CD4-positive, alpha-beta T cell treated with Interleukin-6 for 4 hours (primary cell): ENCODE data around the gene ASB13.
A peak's percentile ranks its signal among the peaks of the same experiment; 100 is the strongest.

Experiments used
- DNase-seq: peaks from one replicate; pipeline ENCODE4 v3.0.0-alpha.2; 2020; ENCODE audit warnings: mixed read lengths

Gene ASB13, protein sequence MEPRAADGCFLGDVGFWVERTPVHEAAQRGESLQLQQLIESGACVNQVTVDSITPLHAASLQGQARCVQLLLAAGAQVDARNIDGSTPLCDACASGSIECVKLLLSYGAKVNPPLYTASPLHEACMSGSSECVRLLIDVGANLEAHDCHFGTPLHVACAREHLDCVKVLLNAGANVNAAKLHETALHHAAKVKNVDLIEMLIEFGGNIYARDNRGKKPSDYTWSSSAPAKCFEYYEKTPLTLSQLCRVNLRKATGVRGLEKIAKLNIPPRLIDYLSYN

DNA sequence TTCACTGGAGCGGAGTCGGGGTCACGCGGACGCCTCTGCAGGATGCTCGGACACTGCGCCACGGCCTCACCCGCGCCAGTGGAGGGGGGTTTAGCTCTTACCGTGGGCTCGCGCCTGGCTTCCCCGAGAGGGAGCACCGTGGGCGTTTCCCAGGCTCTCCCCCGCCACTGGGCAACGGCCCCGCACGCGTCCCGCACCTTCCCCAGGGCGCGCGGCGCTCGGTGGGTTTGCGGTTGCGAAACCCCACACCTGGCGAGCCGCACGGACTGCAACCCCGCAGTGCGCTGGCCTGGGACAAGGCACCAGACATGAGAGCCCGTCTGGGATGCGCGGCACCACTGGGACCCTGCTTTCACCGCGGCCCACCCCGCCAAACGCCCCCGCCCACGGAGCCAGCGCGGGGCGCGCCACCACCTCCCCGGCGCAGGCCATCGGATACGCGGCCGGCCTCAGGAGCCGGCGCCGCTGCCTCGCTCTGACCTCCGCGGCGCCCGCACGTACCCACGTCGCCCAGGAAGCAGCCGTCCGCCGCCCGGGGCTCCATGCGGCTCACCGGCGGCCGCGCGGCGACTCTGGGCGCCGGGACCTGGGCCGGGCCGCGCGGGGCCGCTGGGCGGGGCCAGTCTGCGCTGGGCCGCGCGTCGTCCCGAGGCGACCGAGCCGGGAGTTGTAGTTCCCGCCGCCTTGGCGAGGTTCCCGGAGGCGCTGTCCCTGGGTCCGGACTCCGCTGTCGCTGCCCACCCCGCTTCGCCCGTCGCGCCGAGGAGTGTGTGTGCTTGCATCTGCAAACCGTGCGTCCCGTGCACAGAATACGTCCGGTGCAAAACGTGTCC is at the start of gene ASB13:
Gene ASB13, minus strand, starts transcription at position 588 of the 833 bp plus-strand sequence. Its CDS starts 44 bp downstream, at position 544.
- peak; percentile 56 for DNase-seq

GRCh38 chr10:5711642-5712041 is 45.2 kb upstream of the ASB13 start:
- DNase-seq = no peak

DNA sequence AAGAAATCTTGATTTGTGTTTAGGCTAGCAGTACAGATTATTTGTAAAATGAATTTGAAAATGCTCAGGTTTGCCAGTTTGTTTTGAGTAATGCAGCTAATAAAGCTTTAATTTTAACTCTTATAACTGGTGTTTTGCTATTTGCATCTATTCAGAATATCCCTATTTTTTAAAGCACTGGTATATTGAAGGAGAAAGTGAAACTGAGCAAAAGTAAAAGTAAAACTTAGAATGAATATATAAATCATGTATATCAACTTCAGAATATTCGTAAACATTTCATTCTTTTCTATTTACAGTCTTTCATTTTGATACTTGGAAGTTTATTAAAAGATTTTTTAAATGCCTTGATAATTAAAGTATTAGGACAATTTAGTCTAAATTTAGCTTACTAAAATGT is 44.5 kb upstream of the ASB13 start:
- DNase-seq = no peak

DNA sequence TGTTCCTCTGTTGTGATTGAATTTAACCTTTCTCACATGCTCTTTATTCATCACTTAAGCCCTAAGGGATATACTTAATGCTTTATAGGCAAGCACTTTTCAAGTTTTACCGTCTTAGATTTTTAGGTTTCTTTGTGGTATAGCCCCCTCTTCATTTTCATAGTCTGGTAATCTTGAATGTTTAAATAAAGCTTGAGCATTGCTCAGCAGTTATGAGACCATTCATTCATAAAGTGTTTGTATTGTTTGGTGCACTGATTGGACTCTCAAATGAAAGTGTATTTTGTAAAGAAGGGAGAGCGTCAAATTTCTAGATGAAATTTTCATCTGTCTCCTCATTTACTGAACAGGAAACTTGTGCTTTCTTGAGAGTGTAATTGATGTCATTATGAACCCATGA is 43.5 kb upstream of the ASB13 start:
- no peak for DNase-seq

DNA sequence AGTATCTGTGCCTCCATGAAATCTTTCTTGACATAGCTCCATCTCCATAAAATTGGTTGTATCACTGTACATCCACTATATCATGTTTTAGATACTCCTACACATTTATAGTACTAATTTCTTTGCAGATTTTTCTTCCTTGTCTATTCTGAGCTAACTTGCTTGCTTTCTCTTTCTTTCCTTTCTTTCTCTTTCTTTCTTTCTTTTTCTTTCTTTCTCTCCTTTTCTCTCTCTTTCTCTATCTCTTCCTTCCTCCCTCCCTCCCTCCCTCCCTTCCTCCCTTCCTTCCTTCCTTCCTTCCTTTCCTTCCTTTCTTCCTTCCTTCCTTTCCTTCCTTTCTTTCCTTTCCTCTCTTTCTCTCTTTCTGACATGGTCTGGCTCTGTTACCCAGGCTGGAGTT is 42.0 kb upstream of the ASB13 start:
- no peak for DNase-seq

DNA sequence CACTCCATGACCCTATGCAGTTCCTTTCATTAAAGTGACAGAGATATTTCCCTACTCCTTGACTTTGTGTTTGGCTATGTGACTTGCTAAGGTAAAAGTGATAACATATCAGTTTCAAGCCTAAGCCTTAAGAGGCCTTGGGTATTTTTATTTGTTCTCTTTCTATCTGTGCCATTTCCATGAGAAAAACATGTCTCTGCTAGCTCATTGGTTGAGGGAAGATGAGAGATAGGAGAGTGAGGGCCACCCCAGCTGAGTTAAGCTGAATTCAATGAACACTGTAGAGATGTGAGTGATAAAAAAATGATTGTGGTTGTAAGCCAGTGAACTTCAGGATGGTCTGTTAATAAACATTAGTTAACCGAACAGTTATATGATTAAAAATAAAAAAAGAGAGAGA is 31.7 kb upstream of the ASB13 start:
- no peak for DNase-seq

DNA sequence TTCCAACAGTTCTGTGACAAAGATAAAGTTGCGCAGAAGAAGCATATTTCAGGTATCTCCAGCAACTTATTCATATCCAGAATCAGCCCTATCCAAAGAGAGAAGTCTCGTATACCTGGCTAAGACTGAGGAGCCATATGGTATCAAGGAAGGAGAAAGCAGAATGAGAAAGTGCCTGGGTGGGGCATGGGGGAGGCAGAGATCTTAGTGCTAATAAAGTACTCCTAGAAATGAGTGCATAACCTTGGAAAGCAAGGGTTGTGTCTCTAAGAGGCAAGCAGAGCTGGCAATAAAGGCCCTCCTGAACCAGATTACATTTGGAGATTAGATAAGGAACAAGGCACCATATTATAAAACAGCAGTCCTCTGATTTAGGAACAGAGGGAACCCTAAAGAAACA is 30.9 kb upstream of the ASB13 start:
- DNase-seq = no peak

DNA sequence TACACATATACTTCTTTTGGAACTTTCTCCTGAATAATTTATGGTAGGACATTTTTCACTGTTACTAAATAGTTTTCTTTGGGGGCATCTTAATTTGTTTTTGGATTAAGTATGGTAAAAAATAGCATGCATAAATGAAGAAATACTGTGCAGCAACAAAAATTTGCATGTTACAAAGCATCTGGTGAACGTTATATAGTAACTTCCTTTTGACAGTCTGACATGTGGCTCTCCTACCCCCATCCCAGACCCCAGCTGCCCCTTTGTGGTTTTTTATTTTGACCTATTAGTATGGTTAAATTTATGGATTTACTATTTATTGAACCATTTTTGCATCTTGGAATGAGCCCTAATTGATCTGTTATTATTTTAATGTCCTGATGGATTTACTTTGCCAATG is 28.2 kb upstream of the ASB13 start:
- no peak for DNase-seq

DNA sequence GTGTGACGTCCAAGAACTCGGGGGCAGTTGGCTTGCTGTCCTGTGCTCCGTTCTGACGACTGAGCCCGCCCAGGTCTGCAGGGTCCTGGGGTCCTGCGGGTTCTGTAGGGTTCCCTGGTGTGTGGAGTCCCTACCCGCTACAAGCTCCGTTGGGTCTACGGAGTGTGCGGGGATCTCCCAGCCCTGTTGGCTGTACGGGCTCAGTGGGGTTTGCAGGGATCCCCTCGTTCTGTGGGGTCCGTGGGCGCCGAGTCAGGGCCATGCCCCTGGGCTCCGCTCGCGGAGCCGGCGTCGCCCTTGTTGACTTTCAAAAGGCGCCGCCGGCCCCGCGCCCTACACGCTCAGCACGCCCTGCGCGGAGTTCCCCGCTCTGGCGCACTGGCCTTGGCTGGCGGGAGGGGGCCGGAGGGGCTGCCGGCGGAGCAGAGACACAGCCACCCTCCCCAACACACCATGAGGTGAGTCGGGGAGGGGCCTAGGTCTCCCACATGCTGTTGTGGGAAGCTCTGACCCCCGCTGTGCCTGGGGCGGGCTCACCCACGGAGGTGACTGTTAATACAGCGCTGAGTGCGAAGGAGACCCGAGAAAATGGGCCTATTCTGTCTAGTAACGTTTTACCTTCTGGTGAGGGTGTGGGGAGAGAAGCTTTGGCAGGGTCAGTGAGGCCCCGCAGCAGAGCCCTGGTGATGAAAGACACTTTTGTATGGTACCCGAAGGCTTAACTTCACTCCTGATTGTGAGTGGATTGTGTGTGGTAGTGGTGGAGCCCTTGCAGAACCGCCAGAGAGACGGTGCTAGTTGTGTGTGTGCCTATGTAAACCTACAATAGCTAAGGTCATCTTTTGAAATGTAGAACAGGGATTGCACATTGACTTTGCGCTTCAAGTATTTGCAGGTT is 26.3 kb upstream of the ASB13 start:
- peak; percentile 52 for DNase-seq

DNA sequence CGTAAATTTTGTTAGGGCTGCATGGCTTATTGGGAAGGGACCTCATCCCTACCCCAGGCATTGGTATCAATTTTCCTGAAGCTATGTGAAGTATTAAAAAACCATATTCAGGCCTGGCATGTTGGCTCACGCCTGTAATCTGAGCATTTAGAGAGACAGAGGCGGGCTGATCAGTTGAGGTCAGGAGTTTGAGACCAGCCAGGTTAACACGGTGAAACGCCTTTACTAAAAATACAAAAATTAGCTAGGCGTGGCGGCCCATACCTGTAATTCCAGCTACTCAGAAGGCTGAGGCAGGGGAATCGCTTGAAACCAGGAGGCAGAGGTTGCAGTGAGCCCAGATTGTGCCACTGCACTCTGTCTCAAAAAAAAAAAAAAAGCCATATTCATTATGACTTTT is 25.4 kb upstream of the ASB13 start:
- DNase-seq = no peak

- DNase-seq = no peak
Observed at GRCh38 chr10:5688587-5688986, 22.2 kb upstream of the ASB13 start.

GRCh38 chr10:5685764-5686240 is 19.4 kb upstream of the ASB13 start:
- DNase-seq = no peak

- DNase-seq = peak; percentile 76
Observed at GRCh38 chr10:5684971-5685763, 18.8 kb upstream of the ASB13 start.

DNA sequence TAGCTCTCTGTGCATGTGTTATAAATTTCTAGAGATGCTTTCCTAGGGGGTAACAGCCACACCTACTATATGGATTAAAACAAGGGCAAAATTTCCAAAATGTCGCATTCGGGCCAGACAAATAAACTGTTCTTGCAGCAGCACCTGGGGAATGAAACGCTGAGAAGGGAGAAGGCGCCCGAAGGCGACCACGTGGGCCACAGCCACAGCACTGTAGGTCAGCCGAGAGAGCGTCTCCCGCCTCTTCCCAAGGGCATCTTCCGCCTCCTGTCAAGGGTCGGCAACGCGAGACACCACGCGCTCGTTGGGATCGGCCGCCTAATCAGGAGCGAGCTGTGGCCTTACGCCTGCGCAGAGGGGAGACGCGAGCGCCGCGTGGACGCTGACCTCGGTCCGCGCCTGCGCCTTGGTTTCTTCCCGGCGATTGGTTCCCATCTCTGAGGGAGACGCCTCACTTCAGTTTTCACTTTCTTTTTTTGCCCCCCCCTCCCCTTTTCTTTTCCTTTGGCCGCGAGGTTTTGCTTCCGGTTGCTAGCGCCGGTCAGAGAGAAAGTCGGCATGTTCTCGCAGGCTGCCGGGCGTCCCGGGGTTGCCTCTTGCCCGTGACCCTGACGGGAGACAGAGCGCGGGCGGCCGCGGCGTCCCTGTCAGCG is 18.0 kb upstream of the ASB13 start, which contains the start of gene TASOR2:
Gene TASOR2, plus strand, starts transcription at position 521 of the 653 bp plus-strand sequence. CDS start 35,805 bp downstream, outside the sequence.
- peak; percentile 98 for DNase-seq

DNA sequence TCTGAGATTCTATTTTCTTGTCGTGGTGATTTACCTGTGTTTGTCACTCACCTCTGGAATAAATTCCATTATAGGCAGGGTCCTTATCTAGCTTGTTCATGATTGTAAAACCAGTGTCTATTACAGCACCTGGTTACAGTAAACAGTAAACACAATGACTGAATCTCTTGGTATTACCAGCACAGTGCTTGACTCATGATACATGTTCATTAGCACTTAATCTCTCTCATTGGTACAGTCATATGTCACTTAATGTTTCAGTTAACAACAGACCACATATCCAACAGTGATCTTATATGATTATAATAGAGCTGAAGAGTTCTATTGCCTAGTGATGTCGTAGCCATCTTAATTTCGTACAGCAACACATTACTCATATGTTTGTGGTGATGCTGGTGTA is 16.7 kb upstream of the ASB13 start:
- DNase-seq = no peak

GRCh38 chr10:5681930-5682329 is 15.5 kb upstream of the ASB13 start:
- DNase-seq = no peak

GRCh38 chr10:5679606-5680005 is 13.2 kb upstream of the ASB13 start:
- DNase-seq = no peak

GRCh38 chr10:5679037-5679435 is 12.6 kb upstream of the ASB13 start:
- DNase-seq = no peak

DNA sequence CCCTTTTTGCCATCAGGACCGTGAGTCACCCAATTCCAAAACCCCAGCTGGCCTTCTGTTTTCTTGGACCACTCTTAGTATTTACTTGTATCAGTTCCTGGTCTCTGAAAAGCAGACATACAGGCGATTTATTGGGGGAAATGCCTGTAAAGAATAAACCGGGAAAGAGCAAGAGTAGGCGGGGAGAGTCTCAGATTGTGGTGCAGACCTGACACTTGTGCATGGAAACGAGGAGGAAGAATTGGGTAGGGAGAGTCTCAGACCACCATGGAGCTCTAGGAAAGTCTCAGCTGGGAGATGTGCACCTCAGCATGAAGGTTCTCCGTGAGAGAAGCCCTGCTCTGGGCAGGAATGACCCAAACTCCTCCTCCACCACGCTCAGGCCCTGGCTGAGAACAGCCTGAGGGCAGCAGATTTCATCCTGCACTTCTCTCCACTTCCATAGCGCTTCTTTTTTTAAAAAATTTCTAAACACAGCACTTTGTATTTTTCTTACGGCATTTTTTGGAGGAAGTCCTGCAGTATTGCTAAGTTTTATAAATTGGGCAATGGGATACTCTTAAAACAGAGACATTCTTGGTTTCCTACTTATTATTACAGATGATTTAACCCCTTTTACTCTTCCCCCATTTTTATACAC is 12.1 kb upstream of the ASB13 start:
- no peak for DNase-seq

GRCh38 chr10:5670662-5671375 is 4.4 kb upstream of the ASB13 start:
- DNase-seq = no peak
